OCI-LY3 (cell line): ENCODE results near the gene CYGB.

ENCODE experiments used
- H2AFZ ChIP-seq: fragments of 200-600, 300-600 bp; shearing (Covaris generic); 2 replicates; pipeline ENCODE4 v1.6.0; 2014; ENCODE audit warnings: antibody characterized with exemption, low read depth, low read length
- H3K27ac ChIP-seq: fragments of 200-600, 300-600 bp; sonication (generic); 2 replicates; pipeline ENCODE4 v1.5.1; 2014; ENCODE audit warnings: mild to moderate bottlenecking, low read length, moderate library complexity, mixed read lengths
- H3K27me3 ChIP-seq: fragments of 200-600, 300-600 bp; sonication (generic); 2 replicates; pipeline ENCODE4 v1.6.1; 2014; ENCODE audit warnings: low read depth, low read length, mixed read lengths
- H3K36me3 ChIP-seq: fragments of 200-600, 300-600 bp; sonication (generic); replicated peaks from 2 replicates; pipeline ENCODE3; 2014; ENCODE audit warnings: low read depth, low read length, mixed read lengths
- H3K4me1 ChIP-seq: fragments of 300-600, 200-600 bp; sonication (generic); 2 replicates; pipeline ENCODE4 v1.6.1; 2014; ENCODE audit warnings: low read length, mixed read lengths
- H3K4me2 ChIP-seq: fragments of 200-600, 300-600 bp; sonication (generic); 2 replicates; pipeline ENCODE4 v1.6.1; 2014; ENCODE audit warnings: low read length, mixed read lengths
- H3K4me3 ChIP-seq: fragments of 300-600, 200-600 bp; sonication (generic); 2 replicates; pipeline ENCODE4 v1.5.1; 2014; ENCODE audit warnings: antibody characterized with exemption, mild to moderate bottlenecking, low read length, moderate library complexity
- H3K79me2 ChIP-seq: fragments of 300-600, 200-600 bp; shearing (Covaris generic); 2 replicates; pipeline ENCODE4 v1.6.1; 2014; ENCODE audit warnings: mild to moderate bottlenecking, low read length, mixed read lengths
- H3K9ac ChIP-seq: fragments of 300-600, 200-600 bp; shearing (Covaris generic); 2 replicates; pipeline ENCODE4 v1.6.0; 2014; ENCODE audit warnings: mild to moderate bottlenecking, low read length, moderate library complexity
- H3K9me3 ChIP-seq: fragments of 200-600, 300-600 bp; shearing (Covaris generic); 2 replicates; pipeline ENCODE4 v1.6.1; 2014; ENCODE audit warnings: low read length, mixed read lengths; ENCODE audit not compliant: insufficient read depth
- H4K20me1 ChIP-seq: fragments of 200-600, 300-600 bp; sonication (generic); 2 replicates; pipeline ENCODE4 v1.6.1; 2016; ENCODE audit warnings: low read length, mixed read lengths; ENCODE audit not compliant: insufficient read depth
- CTCF ChIP-seq: fragments of 200-600, 300-600 bp; sonication (generic); IDR thresholded peaks from 2 replicates; pipeline ENCODE4 v1.5.1; 2014; ENCODE audit warnings: antibody characterized with exemption, low read length, low read depth
- EZH2phosphoT487 ChIP-seq: fragments of 200-600 bp; shearing (Covaris generic); IDR thresholded peaks from 2 replicates; pipeline ENCODE4 v1.6.1; 2018; ENCODE audit warnings: antibody characterized with exemption, mixed run types, low read depth

CYGB gene

GRCh38 chr17:76550712-76551615 is 13.5 kb upstream of the CYGB start:
- no peaks in the 10 kb centered on the region for H3K79me2 ChIP-seq
- H3K9ac ChIP-seq, result no peak overlapping the region
- H3K27me3 ChIP-seq, result no peaks in the 10 kb centered on the region
- H3K27ac ChIP-seq, result no peak overlapping the region
- no peaks in the 10 kb centered on the region for H3K36me3 ChIP-seq
- TF ChIP-seq CTCF, result no peak
- TF ChIP-seq EZH2phosphoT487, result no peak
- no peaks in the 10 kb centered on the region for H4K20me1 ChIP-seq
- no peaks in the 10 kb centered on the region for H3K9me3 ChIP-seq
- no peak overlapping the region for H3K4me3 ChIP-seq
- H3K4me2 ChIP-seq, result no peak overlapping the region
- no peaks in the 10 kb centered on the region for H3K4me1 ChIP-seq
- no peak overlapping the region for H2AFZ ChIP-seq

GRCh38 chr17:76549539-76549938 is 12.0 kb upstream of the CYGB start:
- no peak overlapping the region for H3K4me3 ChIP-seq
- no peaks in the 10 kb centered on the region for H3K36me3 ChIP-seq
- H3K9ac ChIP-seq, result no peak overlapping the region
- H3K27ac ChIP-seq, result no peak overlapping the region
- no peaks in the 10 kb centered on the region for H3K9me3 ChIP-seq
- H3K4me2 ChIP-seq, result no peak overlapping the region
- TF ChIP-seq CTCF (no peak), EZH2phosphoT487 (no peak)
- H3K79me2 ChIP-seq, result no peaks in the 10 kb centered on the region
- H4K20me1 ChIP-seq, result no peaks in the 10 kb centered on the region
- H3K27me3 ChIP-seq, result no peaks in the 10 kb centered on the region
- no peak overlapping the region for H2AFZ ChIP-seq
- H3K4me1 ChIP-seq, result no peaks in the 10 kb centered on the region

- no peaks in the 10 kb centered on the region for H3K4me1 ChIP-seq
- no peaks in the 10 kb centered on the region for H4K20me1 ChIP-seq
- H3K79me2 ChIP-seq, result no peaks in the 10 kb centered on the region
- TF ChIP-seq CTCF, result no peak
- no peak for TF ChIP-seq EZH2phosphoT487
- no peak overlapping the region for H3K9ac ChIP-seq
- H3K27ac ChIP-seq, result no peak overlapping the region
- no peaks in the 10 kb centered on the region for H3K9me3 ChIP-seq
- H3K4me3 ChIP-seq, result no peak overlapping the region
- H3K36me3 ChIP-seq, result no peaks in the 10 kb centered on the region
- H3K27me3 ChIP-seq, result no peaks in the 10 kb centered on the region
- no peak overlapping the region for H3K4me2 ChIP-seq
- H2AFZ ChIP-seq, result no peak overlapping the region
Measured at GRCh38 chr17:76549215-76549518, 11.7 kb upstream of the CYGB start.

GRCh38 chr17:76548378-76549214 is 11.1 kb upstream of the CYGB start:
- Histone ChIP-seq H3K9ac (no peak overlapping the region), H3K4me1 (no peaks in the 10 kb centered on the region), H3K36me3 (no peaks in the 10 kb centered on the region), H3K4me2 (no peak overlapping the region), H3K79me2 (no peaks in the 10 kb centered on the region), H2AFZ (no peak overlapping the region), H4K20me1 (no peaks in the 10 kb centered on the region), H3K27me3 (no peaks in the 10 kb centered on the region), H3K27ac (no peak overlapping the region), H3K4me3 (no peak overlapping the region), H3K9me3 (no peaks in the 10 kb centered on the region)
- TF ChIP-seq CTCF (no peak), EZH2phosphoT487 (no peak)
